GM18517 (cell line): ENCODE data around the gene TVP23C.
A peak's percentile ranks its signal among the peaks of the same experiment; 100 is the strongest.
"Not testable (repeated sequence)": the region's sequence is repeated elsewhere in the genome, so short reads cannot be mapped to it uniquely, and the experiment has no call there.

Source experiments
- ATAC-seq: cut with Tn5 transposase; IDR thresholded peaks from one replicate; pipeline ENCODE4 v1.9.1; 2021; ENCODE audit warnings: mild to moderate bottlenecking, moderate library complexity; ENCODE audit not compliant: unreplicated experiment

Gene TVP23C

GRCh38 chr17:15533122-15533521, 30.2 kb downstream of the TVP23C start:
- not testable (repeated sequence) for ATAC-seq

GRCh38 chr17:15526292-15527218, 36.7 kb downstream of the TVP23C start:
- not testable (repeated sequence) for ATAC-seq

GRCh38 chr17:15524990-15525985, 38.0 kb downstream of the TVP23C start:
- ATAC-seq: not testable (repeated sequence)

GRCh38 chr17:15516150-15516549, 47.1 kb downstream of the TVP23C start:
- ATAC-seq: no peak

GRCh38 chr17:15514469-15514868, 48.8 kb downstream of the TVP23C start:
- ATAC-seq: no peak

GRCh38 chr17:15513856-15514459, 49.3 kb downstream of the TVP23C start:
- ATAC-seq: no peak

- no peak for ATAC-seq
These were observed 50.1 kb downstream of the TVP23C start for GRCh38 chr17:15513058-15513791.

- ATAC-seq: no peak
These were observed 51.1 kb downstream of the TVP23C start for GRCh38 chr17:15512071-15512709.

GRCh38 chr17:15511142-15511541, 52.1 kb downstream of the TVP23C start:
- ATAC-seq: no peak

- ATAC-seq: no peak
These were observed 52.9 kb downstream of the TVP23C start for GRCh38 chr17:15510361-15510760.

- no peak for ATAC-seq
These were observed 54.2 kb downstream of the TVP23C start for GRCh38 chr17:15509095-15509494.

GRCh38 chr17:15508466-15508865, 54.8 kb downstream of the TVP23C start:
- no peak for ATAC-seq

GRCh38 chr17:15507896-15508295, 55.4 kb downstream of the TVP23C start:
- no peak for ATAC-seq

GRCh38 chr17:15507001-15507400, 56.3 kb downstream of the TVP23C start:
- ATAC-seq: no peak

- not testable (repeated sequence) for ATAC-seq
These were observed 57.6 kb downstream of the TVP23C start for GRCh38 chr17:15505708-15506107.

- no peak for ATAC-seq
These were observed 59.6 kb downstream of the TVP23C start for GRCh38 chr17:15503731-15504130.

- peak; percentile 75 for ATAC-seq
These were observed 60.7 kb downstream of the TVP23C start for GRCh38 chr17:15502369-15503112.

GRCh38 chr17:15501793-15502192, 61.5 kb downstream of the TVP23C start:
- no peak for ATAC-seq

- no peak for ATAC-seq
These were observed 62.0 kb downstream of the TVP23C start for GRCh38 chr17:15501282-15501681.
